Neural cell (in vitro differentiated cells): Measurements from ENCODE around the gene LRRC63. TPM values are rescaled to one million over a fixed set of nuclear protein-coding genes. Genes with fewer than 3 reads are reported as not detected.

Experiments used
- H2AFZ ChIP-seq: fragments of 200-600, 300-800 bp; sonication (generic), shearing (Covaris generic); 2 replicates; pipeline ENCODE4 v1.6.0; 2014; ENCODE audit warnings: low read depth, mild to moderate bottlenecking, antibody characterized with exemption, low read length, moderate library complexity
- H3F3A ChIP-seq: fragments of 200-600 bp; shearing (Covaris generic); 2 replicates; pipeline ENCODE4 v1.6.1; 2016; ENCODE audit warnings: mild to moderate bottlenecking, moderate library complexity, mixed read lengths, antibody characterized with exemption, low read length; ENCODE audit not compliant: insufficient read depth, poor library complexity, severe bottlenecking
- H3K27ac ChIP-seq: fragments of 200-600, 300-800 bp; sonication (generic), shearing (Covaris generic); 2 replicates; pipeline ENCODE4 v1.5.1; 2014; ENCODE audit warnings: mild to moderate bottlenecking, low read length, moderate library complexity
- H3K27me3 ChIP-seq: fragments of 300-800, 200-600 bp; sonication (generic), shearing (Covaris generic); 2 replicates; pipeline ENCODE4 v1.6.0; 2014; ENCODE audit warnings: mild to moderate bottlenecking, low read depth, low read length, moderate library complexity; ENCODE audit not compliant: insufficient read depth
- H3K36me3 ChIP-seq: fragments of 300-800, 200-600 bp; sonication (generic), shearing (Covaris generic); 2 replicates; pipeline ENCODE4 v1.5.1; 2014; ENCODE audit warnings: mild to moderate bottlenecking, antibody characterized with exemption, low read length, moderate library complexity; ENCODE audit not compliant: insufficient read depth
- H3K4me2 ChIP-seq: fragments of 300-800, 200-600 bp; sonication (generic), shearing (Covaris generic); 2 replicates; pipeline ENCODE4 v1.6.0; 2014; ENCODE audit warnings: mild to moderate bottlenecking, low read length
- H3K4me3 ChIP-seq: fragments of 300-800, 200-600 bp; sonication (generic), shearing (Covaris generic); 2 replicates; pipeline ENCODE4 v1.5.1; 2014; ENCODE audit warnings: mild to moderate bottlenecking, low read length, moderate library complexity
- H3K79me2 ChIP-seq: fragments of 200-600 bp; shearing (Covaris generic); replicated peaks from 2 replicates; pipeline ENCODE4 v1.6.0; 2014; ENCODE audit warnings: mild to moderate bottlenecking, low read length, moderate library complexity; ENCODE audit not compliant: insufficient read depth
- H3K9ac ChIP-seq: fragments of 300-800, 200-600 bp; sonication (generic), shearing (Covaris generic); 2 replicates; pipeline ENCODE4 v1.6.1; 2016; ENCODE audit warnings: mild to moderate bottlenecking, low read length, mixed read lengths
- H3K9me2 ChIP-seq: fragments of 200-600 bp; shearing (Covaris generic); 2 replicates; pipeline ENCODE4 v1.6.1; 2016; ENCODE audit warnings: mild to moderate bottlenecking, low read length, mixed read lengths; ENCODE audit not compliant: insufficient read depth
- H3K9me3 ChIP-seq: fragments of 200-600, 300-800 bp; sonication (generic), shearing (Covaris generic); 2 replicates; pipeline ENCODE4 v1.6.1; 2016; ENCODE audit warnings: mild to moderate bottlenecking, mixed run types, low read length, moderate library complexity, mixed read lengths
- H4K20me1 ChIP-seq: fragments of 200-600 bp; shearing (Covaris generic); 2 replicates; pipeline ENCODE4 v1.6.1; 2016; ENCODE audit warnings: mild to moderate bottlenecking, mixed run types; ENCODE audit not compliant: insufficient read depth
- EP300 ChIP-seq: fragments of 450-650 bp; conservative IDR thresholded peaks from 2 replicates; pipeline ENCODE4 v1.6.1; 2014; ENCODE audit warnings: antibody characterized with exemption, mild to moderate bottlenecking, moderate library complexity; ENCODE audit not compliant: poor library complexity, severe bottlenecking
- EZH2 ChIP-seq: fragments of 200-600, 300-800 bp; shearing (Covaris generic), sonication (generic); IDR thresholded peaks from 2 replicates; pipeline ENCODE4 v1.6.1; 2014; ENCODE audit warnings: antibody characterized with exemption, low read length, borderline replicate concordance, mild to moderate bottlenecking; ENCODE audit not compliant: insufficient read depth, poor library complexity, severe bottlenecking
- MXI1 ChIP-seq: fragments of 450-650 bp; conservative IDR thresholded peaks from 2 replicates; pipeline ENCODE4 v1.6.1; 2014; ENCODE audit warnings: antibody characterized with exemption, mild to moderate bottlenecking; ENCODE audit not compliant: poor library complexity, severe bottlenecking
- POLR2AphosphoS5 ChIP-seq: IDR thresholded peaks from 2 replicates; pipeline ENCODE4 v1.6.1; 2012
- RAD21 ChIP-seq: fragments of 450-650 bp; conservative IDR thresholded peaks from 2 replicates; pipeline ENCODE4 v1.6.1; 2014; ENCODE audit warnings: antibody characterized with exemption, mild to moderate bottlenecking, moderate library complexity
- SMC3 ChIP-seq: fragments of 450-650 bp; conservative IDR thresholded peaks from 2 replicates; pipeline ENCODE4 v1.6.1; 2014; ENCODE audit warnings: antibody characterized with exemption, mild to moderate bottlenecking, moderate library complexity; ENCODE audit not compliant: poor library complexity
- TAF1 ChIP-seq: IDR thresholded peaks from 2 replicates; pipeline ENCODE4 v1.6.1; 2012; ENCODE audit warnings: low read depth
- polyA plus RNA-seq: library from polyadenylated mRNA; depleted of rRNA; stranded (reverse); fragments of >200 nt; gene quantifications from 2 replicates; pipeline ENCODE4 v1.2.3, GENCODE V29; 2014
- TF ChIP-seq, protein P1 (sequence below): IDR thresholded peaks from 2 replicates; pipeline ENCODE4 v1.6.1; 2012; ENCODE audit warnings: borderline replicate concordance
- TF ChIP-seq, protein P2 (sequence below): fragments of 450-650 bp; IDR thresholded peaks from 2 replicates; pipeline ENCODE4 v1.5.1; 2014; ENCODE audit warnings: antibody characterized with exemption, mild to moderate bottlenecking, moderate library complexity; ENCODE audit not compliant: poor library complexity, severe bottlenecking

Gene LRRC63
- polyA plus RNA-seq, 1 donor from 2014 or later, result not detected

GRCh38 chr13:46313432-46314257, 101.9 kb downstream of the LRRC63 start:
- Histone ChIP-seq H3K36me3 (no peaks in the 10 kb centered on the region), H3K9ac (no peak overlapping the region), H3K4me2 (no peak overlapping the region), H2AFZ (no peak overlapping the region), H3K4me3 (no peak overlapping the region), H3K79me2 (no peaks in the 10 kb centered on the region), H4K20me1 (no peaks in the 10 kb centered on the region), H3F3A (no peaks in the 10 kb centered on the region), H3K27me3 (no peaks in the 10 kb centered on the region), H3K9me2 (no peaks in the 10 kb centered on the region), H3K9me3 (no peaks in the 10 kb centered on the region), H3K27ac (no peak overlapping the region)
- TF ChIP-seq, protein P1, sequence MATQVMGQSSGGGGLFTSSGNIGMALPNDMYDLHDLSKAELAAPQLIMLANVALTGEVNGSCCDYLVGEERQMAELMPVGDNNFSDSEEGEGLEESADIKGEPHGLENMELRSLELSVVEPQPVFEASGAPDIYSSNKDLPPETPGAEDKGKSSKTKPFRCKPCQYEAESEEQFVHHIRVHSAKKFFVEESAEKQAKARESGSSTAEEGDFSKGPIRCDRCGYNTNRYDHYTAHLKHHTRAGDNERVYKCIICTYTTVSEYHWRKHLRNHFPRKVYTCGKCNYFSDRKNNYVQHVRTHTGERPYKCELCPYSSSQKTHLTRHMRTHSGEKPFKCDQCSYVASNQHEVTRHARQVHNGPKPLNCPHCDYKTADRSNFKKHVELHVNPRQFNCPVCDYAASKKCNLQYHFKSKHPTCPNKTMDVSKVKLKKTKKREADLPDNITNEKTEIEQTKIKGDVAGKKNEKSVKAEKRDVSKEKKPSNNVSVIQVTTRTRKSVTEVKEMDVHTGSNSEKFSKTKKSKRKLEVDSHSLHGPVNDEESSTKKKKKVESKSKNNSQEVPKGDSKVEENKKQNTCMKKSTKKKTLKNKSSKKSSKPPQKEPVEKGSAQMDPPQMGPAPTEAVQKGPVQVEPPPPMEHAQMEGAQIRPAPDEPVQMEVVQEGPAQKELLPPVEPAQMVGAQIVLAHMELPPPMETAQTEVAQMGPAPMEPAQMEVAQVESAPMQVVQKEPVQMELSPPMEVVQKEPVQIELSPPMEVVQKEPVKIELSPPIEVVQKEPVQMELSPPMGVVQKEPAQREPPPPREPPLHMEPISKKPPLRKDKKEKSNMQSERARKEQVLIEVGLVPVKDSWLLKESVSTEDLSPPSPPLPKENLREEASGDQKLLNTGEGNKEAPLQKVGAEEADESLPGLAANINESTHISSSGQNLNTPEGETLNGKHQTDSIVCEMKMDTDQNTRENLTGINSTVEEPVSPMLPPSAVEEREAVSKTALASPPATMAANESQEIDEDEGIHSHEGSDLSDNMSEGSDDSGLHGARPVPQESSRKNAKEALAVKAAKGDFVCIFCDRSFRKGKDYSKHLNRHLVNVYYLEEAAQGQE, result no peak
- no peak for TF ChIP-seq SMC3

GRCh38 chr13:46314587-46314986, 102.9 kb downstream of the LRRC63 start:
- Histone ChIP-seq H3K9me2 (no peaks in the 10 kb centered on the region), H3K4me3 (no peak overlapping the region), H3K9me3 (no peaks in the 10 kb centered on the region), H3K36me3 (no peaks in the 10 kb centered on the region), H2AFZ (no peak overlapping the region), H3F3A (no peaks in the 10 kb centered on the region), H3K9ac (no peak overlapping the region), H3K27me3 (no peaks in the 10 kb centered on the region), H4K20me1 (no peaks in the 10 kb centered on the region), H3K4me2 (no peak overlapping the region), H3K79me2 (no peaks in the 10 kb centered on the region), H3K27ac (no peak overlapping the region)
- TF ChIP-seq EZH2, result no peak
- TF ChIP-seq POLR2AphosphoS5, result no peak
- no peak for TF ChIP-seq RAD21

DNA sequence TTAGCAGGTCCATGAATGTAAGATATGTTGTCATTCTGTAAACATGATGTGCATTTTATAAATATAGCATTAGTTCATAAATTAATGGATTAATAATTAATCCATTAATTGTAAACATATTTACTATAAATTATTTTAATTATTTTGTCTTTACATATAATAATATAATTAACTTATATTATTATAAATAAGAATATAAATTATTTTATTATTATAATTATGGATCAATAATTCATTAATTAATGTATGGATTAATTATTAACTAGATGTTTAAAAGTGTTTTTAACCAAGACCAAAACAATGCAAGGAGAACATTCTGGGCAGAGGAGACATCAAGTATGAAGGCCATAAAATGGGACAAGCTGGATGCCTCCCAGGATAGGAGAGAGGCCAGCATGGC, 103.3 kb downstream of the LRRC63 start:
- Histone ChIP-seq H3K4me2 (no peak overlapping the region), H3K27me3 (no peaks in the 10 kb centered on the region), H3K79me2 (no peaks in the 10 kb centered on the region), H3F3A (no peaks in the 10 kb centered on the region), H2AFZ (no peak overlapping the region), H3K9ac (no peak overlapping the region), H4K20me1 (no peaks in the 10 kb centered on the region), H3K36me3 (no peaks in the 10 kb centered on the region), H3K9me2 (no peaks in the 10 kb centered on the region), H3K27ac (no peak overlapping the region), H3K9me3 (no peaks in the 10 kb centered on the region), H3K4me3 (no peak overlapping the region)
- TF ChIP-seq, protein P1, result no peak
- TF ChIP-seq TAF1 (no peak), EP300 (no peak), SMC3 (no peak), RAD21 (no peak), MXI1 (no peak), EZH2 (no peak), POLR2AphosphoS5 (no peak)
- TF ChIP-seq, protein P2, sequence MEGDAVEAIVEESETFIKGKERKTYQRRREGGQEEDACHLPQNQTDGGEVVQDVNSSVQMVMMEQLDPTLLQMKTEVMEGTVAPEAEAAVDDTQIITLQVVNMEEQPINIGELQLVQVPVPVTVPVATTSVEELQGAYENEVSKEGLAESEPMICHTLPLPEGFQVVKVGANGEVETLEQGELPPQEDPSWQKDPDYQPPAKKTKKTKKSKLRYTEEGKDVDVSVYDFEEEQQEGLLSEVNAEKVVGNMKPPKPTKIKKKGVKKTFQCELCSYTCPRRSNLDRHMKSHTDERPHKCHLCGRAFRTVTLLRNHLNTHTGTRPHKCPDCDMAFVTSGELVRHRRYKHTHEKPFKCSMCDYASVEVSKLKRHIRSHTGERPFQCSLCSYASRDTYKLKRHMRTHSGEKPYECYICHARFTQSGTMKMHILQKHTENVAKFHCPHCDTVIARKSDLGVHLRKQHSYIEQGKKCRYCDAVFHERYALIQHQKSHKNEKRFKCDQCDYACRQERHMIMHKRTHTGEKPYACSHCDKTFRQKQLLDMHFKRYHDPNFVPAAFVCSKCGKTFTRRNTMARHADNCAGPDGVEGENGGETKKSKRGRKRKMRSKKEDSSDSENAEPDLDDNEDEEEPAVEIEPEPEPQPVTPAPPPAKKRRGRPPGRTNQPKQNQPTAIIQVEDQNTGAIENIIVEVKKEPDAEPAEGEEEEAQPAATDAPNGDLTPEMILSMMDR, result no peak
